Endothelial cell of umbilical vein (primary cell): ENCODE results near the gene NOMO2. TPM values are rescaled to one million over a fixed set of nuclear protein-coding genes. Genes with fewer than 3 reads are reported as not detected.
"Not testable (repeated sequence)": the region's sequence is repeated elsewhere in the genome, so short reads cannot be mapped to it uniquely, and the experiment has no call there.

Experiments used
- BruUV-seq: library from RNA; stranded (reverse); fragments of 400-500 nt; replicated peaks from 2 replicates; lab custom pipeline; 2021; lab: Mats Ljungman, UMichigan
- CTCF ChIA-PET: fragments of 300-600, 350-600 bp; sonication (Branson Sonifier 250); formaldehyde crosslinking; loops from one replicate; lab custom pipeline; 2021; ENCODE audit warnings: antibody characterized with exemption, inconsistent platforms; lab: Charles Lee
- POLR2A ChIA-PET: fragments of 300-600, 350-600 bp; sonication (Branson Sonifier 250); formaldehyde crosslinking; loops from one replicate; lab custom pipeline; 2021; ENCODE audit warnings: antibody characterized with exemption, inconsistent platforms; lab: Charles Lee
- DNase-seq: peaks from one replicate; pipeline ENCODE4 v3.0.0-alpha.2; 2011; ENCODE audit warnings: low read depth, low spot score
- FAIRE-seq: peaks from 2 replicates; lab custom pipeline; 2011; peaks lifted over from hg19 to GRCh38; lab: Jason Lieb, UNC
- H2AFZ ChIP-seq: 2 replicates; pipeline ENCODE4 v1.6.0; 2012; ENCODE audit warnings: low read depth, low read length, control low read depth, inconsistent platforms
- H3K27ac ChIP-seq: 2 replicates; pipeline ENCODE4 v1.5.1; 2011; ENCODE audit warnings: low read depth, mild to moderate bottlenecking, control low read depth, low read length, moderate library complexity; ENCODE audit not compliant: insufficient read depth
- H3K27me3 ChIP-seq, 2 experiments: 2 replicates each; pipeline versions ENCODE4 v1.6.0 to v1.6.1; 2011; ENCODE audit warnings: low read length in 2 of 2, mixed read lengths in 1 of 2; ENCODE audit not compliant: control insufficient read depth in 2 of 2, insufficient read depth in 2 of 2
- H3K36me3 ChIP-seq, 2 experiments: 2 replicates in 1 of 2; 3 replicates in 1 of 2; pipeline ENCODE4 v1.5.1; 2011; ENCODE audit warnings: low read length in 2 of 2, mild to moderate bottlenecking in 1 of 2, moderate library complexity in 1 of 2; ENCODE audit not compliant: control insufficient read depth in 2 of 2, insufficient read depth in 2 of 2; ENCODE audit errors: extremely low read depth in 1 of 2
- H3K4me1 ChIP-seq: 3 replicates; pipeline ENCODE4 v1.5.1; 2011; ENCODE audit warnings: mild to moderate bottlenecking, low read length; ENCODE audit not compliant: control insufficient read depth, insufficient read depth; ENCODE audit errors: extremely low read depth
- H3K4me2 ChIP-seq: 2 replicates; pipeline ENCODE4 v1.6.1; 2011; ENCODE audit warnings: low read length, control low read depth, mixed read lengths; ENCODE audit not compliant: insufficient read depth
- H3K4me3 ChIP-seq, 3 experiments: fragments of 200-600 bp in 1 of 3; sonication (generic), shearing (Covaris generic) in 1 of 3; replicated peaks in 1 of 3; 2 replicates each; pipeline ENCODE4 v1.5.1; 2011 to 2016; ENCODE audit warnings: control low read depth in 3 of 3, low read length in 3 of 3, mild to moderate bottlenecking in 2 of 3, inconsistent platforms in 1 of 3, low read depth in 1 of 3, moderate library complexity in 1 of 3; ENCODE audit not compliant: insufficient read depth in 1 of 3
- H3K79me2 ChIP-seq: 2 replicates; pipeline ENCODE4 v1.6.0; 2012; ENCODE audit warnings: low read length, inconsistent platforms; ENCODE audit not compliant: control insufficient read depth, insufficient read depth
- H3K9ac ChIP-seq: replicated peaks from 2 replicates; pipeline ENCODE3; 2011; ENCODE audit warnings: low read length, control low read depth; ENCODE audit not compliant: insufficient read depth; ENCODE audit errors: extremely low read depth
- H3K9me1 ChIP-seq: replicated peaks from 3 replicates; pipeline ENCODE4 v1.6.0; 2011; ENCODE audit warnings: mild to moderate bottlenecking, low read length; ENCODE audit not compliant: control insufficient read depth, insufficient read depth; ENCODE audit errors: extremely low read depth
- H3K9me3 ChIP-seq: replicated peaks from 2 replicates; pipeline ENCODE4 v1.5.1; 2012; ENCODE audit warnings: low read length, inconsistent platforms; ENCODE audit not compliant: control insufficient read depth, insufficient read depth
- H4K20me1 ChIP-seq: replicated peaks from 2 replicates; pipeline ENCODE3; 2011; ENCODE audit warnings: mild to moderate bottlenecking, low read length; ENCODE audit not compliant: control insufficient read depth, insufficient read depth; ENCODE audit errors: extremely low read depth
- dilution Hi-C: fragments of 300-500 bp; cut with MboI; formaldehyde crosslinking; loops from one replicate; pipeline ENCODE4 v1.15.0; 2019; ENCODE audit warnings: low sequenced_read_pairs; ENCODE audit not compliant: extremely low pct_ligation_motif_present
- intact Hi-C: fragments of 100-400 bp; cut with micrococcal nuclease; formaldehyde crosslinking; loops from one replicate; pipeline ENCODE4 v1.10.0; 2022
- polyA plus RNA-seq, 4 experiments: library from polyadenylated mRNA; depleted of rRNA in 3 of 4; stranded (reverse) in 3 of 4; unstranded in 1 of 4; fragments of >200 nt; gene quantifications; 2 replicates each; pipeline versions ENCODE4 v1.2.1 to v1.2.3, GENCODE V29; 2011 to 2012; ENCODE audit warnings: missing spikeins in 1 of 4
- total RNA-seq: library from RNA; stranded (reverse); gene quantifications from 2 replicates; pipeline ENCODE4 v1.2.3, GENCODE V29; 2021

Gene NOMO2
- total and polyA plus RNA-seq, 2 donors (not counting 3 experiments of a cell fraction or from before 2014, with no cell fraction given) = 155 to 223 TPM

DNA sequence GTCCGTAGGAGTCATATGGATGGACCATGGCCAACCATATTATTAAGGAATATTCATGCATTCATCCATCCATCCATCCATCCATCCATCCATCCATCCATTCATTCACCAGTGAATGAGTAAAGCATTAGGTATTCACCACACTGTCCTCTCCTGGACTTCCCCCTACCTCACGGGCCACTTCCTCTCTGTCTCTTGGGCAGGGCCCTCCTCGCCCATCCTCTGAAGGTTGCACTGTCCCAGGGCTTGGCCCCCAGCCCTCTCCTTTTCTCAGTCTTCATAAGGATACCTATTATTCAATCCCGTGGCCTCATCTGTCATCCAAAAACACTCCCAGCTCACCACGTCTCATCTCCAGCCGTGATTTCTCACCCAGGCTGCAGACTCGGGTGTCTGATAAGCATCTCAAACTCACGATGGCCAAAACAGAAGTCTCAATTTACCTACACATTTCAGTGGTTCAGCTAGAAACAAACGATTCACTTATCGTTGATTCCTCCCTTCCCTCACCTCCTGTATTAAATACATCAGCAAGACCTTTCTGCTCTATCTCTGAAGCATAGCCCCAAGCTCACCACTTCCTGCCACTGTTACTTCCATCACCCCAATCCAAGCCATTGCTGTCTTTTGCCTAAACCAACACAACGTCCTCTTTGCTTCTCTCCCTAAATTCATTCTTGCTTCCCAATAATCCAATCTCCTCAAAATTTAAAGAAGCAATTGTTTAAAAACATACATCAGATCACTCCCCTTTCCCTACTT, 152.2 kb downstream of the NOMO2 start:
- DNase-seq, H3K9me3 ChIP-seq, H4K20me1 ChIP-seq, H3K4me2 ChIP-seq, H3K4me1 ChIP-seq, H3K4me3 ChIP-seq, H3K9ac ChIP-seq, H3K79me2 ChIP-seq, POLR2A ChIA-PET, FAIRE-seq, H3K36me3 ChIP-seq, H3K27ac ChIP-seq, intact Hi-C loops, H2AFZ ChIP-seq, BruUV-seq, CTCF ChIA-PET, dilution Hi-C loops, H3K9me1 ChIP-seq, H3K27me3 ChIP-seq: not testable (repeated sequence)

DNA sequence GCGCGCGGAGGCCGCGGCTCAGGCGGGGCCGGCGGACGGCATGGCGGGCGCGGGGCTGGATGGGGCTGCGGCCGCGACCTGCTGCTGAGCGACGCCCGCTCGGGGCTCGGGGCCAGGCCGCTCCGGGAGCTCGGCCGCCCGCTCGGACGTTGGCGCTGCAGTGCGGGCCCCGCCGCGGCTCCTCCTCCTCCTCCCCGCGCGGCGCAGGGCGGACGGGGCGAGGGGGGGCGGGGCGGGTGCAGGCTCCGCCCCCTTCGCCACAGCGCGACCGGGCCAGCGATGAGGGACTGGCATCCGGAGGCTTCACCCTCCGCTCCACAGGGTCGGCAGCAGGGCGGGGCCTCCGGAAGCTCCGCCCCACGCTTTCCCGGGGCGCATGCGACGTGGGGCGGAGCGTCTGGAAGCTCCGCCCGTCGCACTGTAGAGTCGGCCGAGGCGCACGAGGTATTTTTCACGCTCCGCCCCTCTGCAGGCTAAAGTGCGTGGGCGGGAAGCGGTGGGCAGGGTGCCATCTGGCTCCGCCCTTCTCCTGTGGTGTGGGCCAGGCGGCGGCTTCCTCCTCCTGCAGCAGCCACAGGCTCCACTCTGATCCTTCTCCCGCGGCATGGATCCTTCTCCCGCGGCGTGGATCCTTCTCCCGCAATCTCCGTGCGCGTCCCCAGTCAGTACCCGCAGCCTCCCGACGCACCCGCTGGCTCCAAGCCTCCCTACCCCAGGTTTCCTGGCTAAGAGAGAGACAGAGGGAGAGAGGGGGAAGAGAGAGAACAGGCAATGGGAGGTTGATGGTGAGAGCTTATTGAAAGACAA, 159.8 kb downstream of the NOMO2 start:
- dilution Hi-C loops, FAIRE-seq, H4K20me1 ChIP-seq, H3K4me1 ChIP-seq, H3K27ac ChIP-seq, H3K36me3 ChIP-seq, intact Hi-C loops, H3K9me1 ChIP-seq, H3K27me3 ChIP-seq, DNase-seq, H3K9ac ChIP-seq, H3K4me3 ChIP-seq, H3K79me2 ChIP-seq, CTCF ChIA-PET, H2AFZ ChIP-seq, BruUV-seq, POLR2A ChIA-PET, H3K9me3 ChIP-seq, H3K4me2 ChIP-seq: not testable (repeated sequence)

DNA sequence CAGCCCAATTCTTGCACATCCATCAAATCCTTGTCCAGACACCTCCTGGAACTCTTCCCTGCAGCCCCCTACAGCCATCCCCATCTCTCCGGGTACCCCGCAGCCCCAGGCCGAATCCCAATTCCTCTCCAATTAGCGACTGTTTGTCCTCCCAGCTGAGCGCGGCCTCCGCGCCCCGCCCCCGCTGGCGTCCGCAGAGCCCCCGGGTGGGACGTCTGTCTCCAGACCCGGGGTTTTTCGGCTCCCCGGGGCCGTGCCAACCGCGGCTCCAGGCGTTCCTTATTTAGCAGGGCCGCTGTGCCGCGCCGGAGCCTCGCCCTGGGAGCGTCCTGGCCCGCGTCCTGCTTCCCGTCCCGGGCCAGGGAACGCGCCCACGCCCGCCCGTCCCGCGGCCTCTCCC, 160.7 kb downstream of the NOMO2 start:
- H3K4me1 ChIP-seq, H3K36me3 ChIP-seq, H2AFZ ChIP-seq, CTCF ChIA-PET, H3K4me2 ChIP-seq, H3K9me1 ChIP-seq, H4K20me1 ChIP-seq, intact Hi-C loops, POLR2A ChIA-PET, H3K9me3 ChIP-seq, BruUV-seq, H3K9ac ChIP-seq, FAIRE-seq, dilution Hi-C loops, H3K27ac ChIP-seq, H3K27me3 ChIP-seq, DNase-seq, H3K79me2 ChIP-seq: not testable (repeated sequence)
- H3K4me3 ChIP-seq = peak overlapping the region in 1 of 3 experiments; percentile 33

DNA sequence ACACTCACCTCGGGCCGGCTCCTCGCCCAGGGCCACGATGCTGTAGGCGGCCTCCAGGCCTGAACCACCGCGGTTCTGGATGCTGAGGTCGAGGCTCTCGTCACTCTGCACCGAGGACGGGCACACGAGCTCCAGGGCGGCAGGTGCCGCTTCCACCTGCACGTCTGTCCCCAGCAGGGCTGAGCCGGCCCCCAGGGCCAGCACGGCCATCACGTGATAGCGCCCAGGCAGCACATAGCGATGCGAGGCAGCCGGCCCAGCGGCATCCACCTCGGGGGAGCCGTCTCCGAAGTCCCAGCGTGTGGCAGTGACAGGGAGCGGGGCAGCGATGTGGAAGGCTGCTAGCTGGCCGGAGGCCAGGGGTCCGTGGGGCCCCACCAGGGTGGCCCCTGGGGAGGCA, 167.5 kb downstream of the NOMO2 start:
- not testable (repeated sequence) for FAIRE-seq

More for the DNA sequence above, 167.5 kb downstream of the NOMO2 start:
- H2AFZ ChIP-seq, H3K36me3 ChIP-seq, H3K9ac ChIP-seq, H3K9me3 ChIP-seq, H3K27me3 ChIP-seq, H3K4me3 ChIP-seq, H3K79me2 ChIP-seq, H4K20me1 ChIP-seq, H3K27ac ChIP-seq, BruUV-seq, H3K9me1 ChIP-seq, H3K4me2 ChIP-seq, dilution Hi-C loops, H3K4me1 ChIP-seq, POLR2A ChIA-PET, DNase-seq, intact Hi-C loops, CTCF ChIA-PET: not testable (repeated sequence)
